HepG2 (cell line): ENCODE data around the gene PCDHGA9. TPM values are rescaled to one million over a fixed set of nuclear protein-coding genes. Genes with fewer than 3 reads are reported as not detected.

Experiments used
- DZIP1 ChIP-seq: sonication (generic); formaldehyde crosslinking; IDR thresholded peaks from 2 replicates; pipeline ENCODE4 v1.5.0; 2020; ENCODE audit warnings: mild to moderate bottlenecking, missing genetic modification reagents
- HIVEP1 ChIP-seq: sonication (generic); formaldehyde crosslinking; IDR thresholded peaks from 2 replicates; pipeline ENCODE4 v1.4.0; 2020; ENCODE audit warnings: mild to moderate bottlenecking, missing genetic modification reagents
- PRPF4 ChIP-seq: fragments of 200-400 bp; formaldehyde crosslinking; IDR thresholded peaks from 2 replicates; pipeline ENCODE4 v1.6.1; 2016; ENCODE audit warnings: low read length, low read depth; ENCODE audit not compliant: poor library complexity, severe bottlenecking
- RNF219 ChIP-seq: sonication (generic); formaldehyde crosslinking; IDR thresholded peaks from 2 replicates; pipeline ENCODE4 v1.5.0; 2020; ENCODE audit warnings: mild to moderate bottlenecking, missing genetic modification reagents
- XRCC5 ChIP-seq: fragments of 200-400 bp; formaldehyde crosslinking; optimal IDR thresholded peaks from 2 replicates; pipeline ENCODE3; 2017; ENCODE audit warnings: mild to moderate bottlenecking, low read length
- ZNF12 ChIP-seq: sonication (generic); formaldehyde crosslinking; IDR thresholded peaks from 2 replicates; pipeline ENCODE4 v1.5.0; 2020; ENCODE audit warnings: missing genetic modification reagents
- ZNF318 ChIP-seq: sonication (generic); formaldehyde crosslinking; IDR thresholded peaks from 2 replicates; pipeline ENCODE4 v1.4.0; 2020; ENCODE audit warnings: mild to moderate bottlenecking, missing genetic modification reagents
- polyA plus RNA-seq, 8 experiments: library from polyadenylated mRNA; depleted of rRNA in 3 of 8; stranded (reverse) in 7 of 8; unstranded in 1 of 8; fragments of >200 nt; fragmentation: Illumina TruSeq in 4 of 8; extraction: Trizol in 4 of 8; gene quantifications; 2 replicates each; pipeline versions ENCODE4 v1.2.1 to v1.2.3, GENCODE V29; 2011 to 2016; ENCODE audit warnings: low read depth in 4 of 8, missing spikeins in 1 of 8, mixed read lengths in 1 of 8; ENCODE audit not compliant: insufficient read depth in 1 of 8
- total RNA-seq, 5 experiments: library from RNA; depleted of rRNA; stranded (reverse); fragments of >200 nt; fragmentation: Illumina TruSeq; extraction: Trizol; gene quantifications; 2 replicates each; pipeline ENCODE4 v1.2.3, GENCODE V29; 2016; ENCODE audit warnings: low read depth in 1 of 5
- TF ChIP-seq, protein P1 (sequence below): sonication (generic); formaldehyde crosslinking; IDR thresholded peaks from 2 replicates; pipeline ENCODE4 v1.4.0; 2020; ENCODE audit warnings: missing genetic modification reagents

PCDHGA9 gene
- total and polyA plus RNA-seq, 2 of the 13 experiments (the other 11 are each of a cell fraction or from before 2014, with no cell fraction given) = 0.09 to 0.38 TPM

DNA sequence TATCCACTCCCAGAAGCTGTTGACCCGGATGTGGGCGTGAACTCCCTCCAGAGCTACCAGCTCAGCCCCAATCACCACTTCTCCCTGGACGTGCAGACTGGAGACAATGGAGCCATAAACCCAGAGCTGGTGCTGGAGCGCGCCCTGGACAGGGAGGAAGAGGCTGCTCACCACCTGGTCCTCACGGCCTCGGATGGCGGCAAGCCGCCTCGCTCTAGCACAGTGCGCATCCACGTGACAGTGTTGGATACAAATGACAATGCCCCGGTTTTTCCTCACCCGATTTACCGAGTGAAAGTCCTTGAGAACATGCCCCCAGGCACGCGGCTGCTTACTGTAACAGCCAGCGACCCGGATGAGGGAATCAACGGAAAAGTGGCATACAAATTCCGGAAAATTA lies 9.3 kb upstream of the PCDHGA9 start (continued):
- TF ChIP-seq DZIP1 (no peak), ZNF318 (no peak), HIVEP1 (CRISPR knock-in tag) (no peak), ZNF12 (CRISPR knock-in tag) (no peak), XRCC5 (no peak), PRPF4 (no peak), RNF219 (CRISPR knock-in tag) (no peak)
- TF ChIP-seq, protein P1, sequence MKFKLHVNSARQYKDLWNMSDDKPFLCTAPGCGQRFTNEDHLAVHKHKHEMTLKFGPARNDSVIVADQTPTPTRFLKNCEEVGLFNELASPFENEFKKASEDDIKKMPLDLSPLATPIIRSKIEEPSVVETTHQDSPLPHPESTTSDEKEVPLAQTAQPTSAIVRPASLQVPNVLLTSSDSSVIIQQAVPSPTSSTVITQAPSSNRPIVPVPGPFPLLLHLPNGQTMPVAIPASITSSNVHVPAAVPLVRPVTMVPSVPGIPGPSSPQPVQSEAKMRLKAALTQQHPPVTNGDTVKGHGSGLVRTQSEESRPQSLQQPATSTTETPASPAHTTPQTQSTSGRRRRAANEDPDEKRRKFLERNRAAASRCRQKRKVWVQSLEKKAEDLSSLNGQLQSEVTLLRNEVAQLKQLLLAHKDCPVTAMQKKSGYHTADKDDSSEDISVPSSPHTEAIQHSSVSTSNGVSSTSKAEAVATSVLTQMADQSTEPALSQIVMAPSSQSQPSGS = no peak
